DND-41 (cell line): Measurements from ENCODE around the gene MID2.

Experiments used
- CTCF ChIP-seq: IDR thresholded peaks from 2 replicates; pipeline ENCODE4 v1.5.1; 2012; ENCODE audit warnings: borderline replicate concordance, low read length, moderate library complexity, mild to moderate bottlenecking; ENCODE audit not compliant: poor library complexity, severe bottlenecking; ENCODE audit errors: extremely low read depth
- EZH2 ChIP-seq: IDR thresholded peaks from 3 replicates; pipeline ENCODE4 v1.6.1; 2012; ENCODE audit warnings: borderline replicate concordance, low read depth, mild to moderate bottlenecking, moderate library complexity, low read length, inconsistent platforms; ENCODE audit not compliant: severe bottlenecking

- TF ChIP-seq EZH2 (no peak), CTCF (no peak)
Measured at GRCh38 chrX:107834275-107835201, 8.9 kb downstream of the MID2 start.
